ENCODE data around the gene CCIN. TPM values are rescaled to one million over a fixed set of nuclear protein-coding genes. Genes with fewer than 3 reads are reported as not detected.

The CCIN gene
- polyA plus RNA-seq, 2 of the 4 experiments (the other 2 are of a cell fraction): not detected

GRCh38 chr9:36169708-36170107 lies 520 bp downstream of the CCIN start:
- 82% methylated on average over 17 of the region's 17 CpGs for WGBS (ENCODE audit: missing lambda C conversion rate)
- Histone ChIP-seq H3K4me3 (no peak overlapping the region), H3K4me2 (no peak overlapping the region), H3K4me1 (peaks cover 7% of the 10 kb centered on the region; the same call in 1 of the 3 replicates), H3K9me3 (no peaks in the 10 kb centered on the region), H3K27ac (no peak overlapping the region)
- DNase-seq (ENCODE audit: low read depth in 1 of 2, low spot score in 1 of 2) (no peak), FAIRE-seq (no peak), ATAC-seq (no peak)
- ChIA-PET CTCF (interaction anchor here (1.4 to 16.6 kb wide), 12 partner anchors 8 to 223 kb away, joined by 3 to 321 read pairs (median 6); partner anchors contain the start of genes CLTA and GLIPR2), POLR2A (interaction anchor here (2.2 kb wide), 1 partner anchor 21 kb away, joined by 9 read pairs; the partner anchor contains the start of gene CLTA)
- no peak for TF ChIP-seq TFCP2L1 (CRISPR knock-in tag; IDR thresholded peaks at IDR 0.05)

DNA sequence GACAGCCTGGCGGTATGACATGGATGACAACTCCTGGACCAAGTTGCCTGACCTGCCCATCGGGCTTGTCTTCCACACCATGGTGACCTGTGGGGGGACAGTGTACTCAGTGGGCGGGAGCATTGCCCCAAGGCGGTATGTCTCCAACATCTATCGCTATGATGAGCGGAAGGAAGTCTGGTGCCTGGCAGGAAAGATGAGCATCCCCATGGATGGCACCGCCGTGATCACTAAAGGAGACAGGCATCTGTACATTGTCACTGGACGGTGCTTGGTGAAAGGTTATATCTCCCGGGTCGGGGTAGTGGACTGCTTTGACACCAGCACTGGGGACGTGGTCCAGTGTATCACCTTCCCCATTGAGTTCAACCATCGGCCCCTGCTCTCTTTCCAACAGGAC lies 1.3 kb downstream of the CCIN start:
- no peak overlapping the region for H3K4me2 ChIP-seq
- 70% methylated on average over 12 of the region's 13 CpGs for WGBS (ENCODE audit: missing lambda C conversion rate)
- no peak overlapping the region for H3K27ac ChIP-seq
- ATAC-seq (no peak), DNase-seq (ENCODE audit: low read depth in 1 of 2, low spot score in 1 of 2) (no peak), FAIRE-seq (no peak)
- no peak overlapping the region for H3K4me3 ChIP-seq
- CTCF ChIA-PET: interaction anchor here (0.5 to 16.6 kb wide), 5 partner anchors 20 to 224 kb away, joined by 3 to 321 read pairs (median 5); partner anchors contain the start of gene CLTA
- H3K9me3 ChIP-seq: no peaks in the 10 kb centered on the region
- TF ChIP-seq HDAC2 (IDR thresholded peaks at IDR 0.05): no peak
- no peak for TF ChIP-seq EHF (CRISPR knock-in tag; IDR thresholded peaks at IDR 0.05)
- no peak for TF ChIP-seq TFCP2L1 (CRISPR knock-in tag; IDR thresholded peaks at IDR 0.05)
- no peak for TF ChIP-seq MYC (IDR thresholded peaks at IDR 0.05; ENCODE audit: borderline replicate concordance, low read length)
- TF ChIP-seq KDM1A (IDR thresholded peaks at IDR 0.05; ENCODE audit: low read depth): no peak
- TF ChIP-seq JUNB (IDR thresholded peaks at IDR 0.05): no peak
- TF ChIP-seq RARB (CRISPR knock-in tag; IDR thresholded peaks at IDR 0.05): no peak
- no peak for TF ChIP-seq RCOR1 (IDR thresholded peaks at IDR 0.05; ENCODE audit: low read depth, low read length)
- no peak for TF ChIP-seq RAD21 (conservative IDR thresholded peaks at IDR 0.05 in 1 of 2, IDR thresholded peaks at IDR 0.05 in 1 of 2)
- TF ChIP-seq ZC3H11A (IDR thresholded peaks at IDR 0.05): no peak
- no peak for TF ChIP-seq JUN (IDR thresholded peaks at IDR 0.05)
- no peak for TF ChIP-seq MAZ (IDR thresholded peaks at IDR 0.05; ENCODE audit: borderline replicate concordance, low read depth, low read length)
- no peak for TF ChIP-seq RNF2 (IDR thresholded peaks at IDR 0.05; ENCODE audit: borderline replicate concordance, low read depth)
- no peak for TF ChIP-seq SREBF2 (IDR thresholded peaks at IDR 0.05)
- TF ChIP-seq REST (IDR thresholded peaks at IDR 0.05): no peak
- no peak for TF ChIP-seq EHMT2 (IDR thresholded peaks at IDR 0.05; ENCODE audit: low read depth)
- TF ChIP-seq PHF8 (IDR thresholded peaks at IDR 0.05; ENCODE audit: borderline replicate concordance, low read depth): no peak
- POLR2A ChIA-PET: interaction anchor here (2.2 kb wide), 1 partner anchor 20 kb away, joined by 9 read pairs; the partner anchor contains the start of gene CLTA
- H3K4me1 ChIP-seq: peaks cover 5% of the 10 kb centered on the region; the same call in 1 of the 3 replicates

GRCh38 chr9:36173861-36174260 lies 4.7 kb downstream of the CCIN start:
- no peaks in the 10 kb centered on the region for H3K4me1 ChIP-seq
- DNase-seq (ENCODE audit: low read depth in 1 of 2, low spot score in 1 of 2) (no peak), FAIRE-seq (no peak), ATAC-seq (no peak)
- POLR2A ChIA-PET: no interaction called here
- H3K4me2 ChIP-seq: no peak overlapping the region
- 91% methylated on average over 2 of the region's 2 CpGs for WGBS (ENCODE audit: missing lambda C conversion rate)
- H3K9me3 ChIP-seq: no peaks in the 10 kb centered on the region
- H3K4me3 ChIP-seq: no peak overlapping the region
- CTCF ChIA-PET: interaction anchor here (0.9 to 5.5 kb wide), 7 partner anchors 10 to 228 kb away, joined by 3 to 28 read pairs (median 3); partner anchors contain the start of gene CLTA
- H3K27ac ChIP-seq: no peak overlapping the region
- no peak for TF ChIP-seq FOXS1 (CRISPR knock-in tag; IDR thresholded peaks at IDR 0.05)
- TF ChIP-seq TFCP2L1 (CRISPR knock-in tag; IDR thresholded peaks at IDR 0.05): no peak
- TF ChIP-seq HMGXB4 (CRISPR knock-in tag; IDR thresholded peaks at IDR 0.05; ENCODE audit: borderline replicate concordance): no peak
- no peak for TF ChIP-seq KDM1A (IDR thresholded peaks at IDR 0.05; ENCODE audit: low read depth)
